CD4-positive, CD25-positive, alpha-beta regulatory T cell (primary cell): Measurements from ENCODE around the gene TMEM254. TPM values are rescaled to one million over a fixed set of nuclear protein-coding genes. Genes with fewer than 3 reads are reported as not detected.
"Not testable (repeated sequence)": the region's sequence is repeated elsewhere in the genome, so short reads cannot be mapped to it uniquely, and the experiment has no call there.

ENCODE experiments used
- ATAC-seq, 2 donors: fragments of 150-1000 bp; cut with Tn5 transposase; one replicate each; pipeline ENCODE4 v1.10.0; 2021; ENCODE audit warnings: low read depth in 2 of 2, moderate number of reproducible peaks in 2 of 2, moderate library complexity in 1 of 2
- DNase-seq, 3 donors: peaks; one replicate each; pipeline versions ENCODE4 v3.0.0 to v3.0.0-alpha.2; 2012 to 2022; ENCODE audit warnings: mixed read lengths in 1 of 3
- H3K27ac ChIP-seq: one replicate; pipeline ENCODE4 v1.7.0; 2013; ENCODE audit warnings: mild to moderate bottlenecking, low read length; ENCODE audit not compliant: insufficient read depth, poor library complexity, severe bottlenecking
- H3K27me3 ChIP-seq: one replicate; pipeline ENCODE4 v1.7.0; 2013; ENCODE audit warnings: low read length; ENCODE audit not compliant: control insufficient read depth, insufficient read depth
- H3K36me3 ChIP-seq: one replicate; pipeline ENCODE4 v1.7.0; 2013; ENCODE audit warnings: mild to moderate bottlenecking, low read length, moderate library complexity; ENCODE audit not compliant: control insufficient read depth, insufficient read depth
- H3K4me1 ChIP-seq: 2 replicates; pipeline ENCODE4 v1.7.0; 2013; ENCODE audit warnings: mild to moderate bottlenecking, low read length; ENCODE audit not compliant: insufficient read depth, control insufficient read depth, poor library complexity, severe bottlenecking
- H3K4me3 ChIP-seq: one replicate; pipeline ENCODE4 v1.7.0; 2013; ENCODE audit warnings: low read depth, mild to moderate bottlenecking, low read length, moderate library complexity
- H3K9me3 ChIP-seq, 2 experiments: 1 replicate in 1 of 2; 2 replicates in 1 of 2; pipeline ENCODE4 v1.7.0; 2013; ENCODE audit warnings: low read length in 2 of 2, mild to moderate bottlenecking in 1 of 2, moderate library complexity in 1 of 2; ENCODE audit not compliant: control insufficient read depth in 2 of 2
- H3K27ac Mint-ChIP-seq, 3 donors: one replicate each; pipeline ENCODE4 v1.8.0; 2020 to 2022; ENCODE audit warnings: mild to moderate bottlenecking in 3 of 3, mixed read lengths in 3 of 3, moderate library complexity in 2 of 3
- H3K27me3 Mint-ChIP-seq: one replicate; pipeline ENCODE4 v1.8.0; 2022; ENCODE audit warnings: mild to moderate bottlenecking, mixed read lengths
- H3K36me3 Mint-ChIP-seq: one replicate; pipeline ENCODE4 v1.8.0; 2020; ENCODE audit warnings: mixed read lengths
- H3K4me1 Mint-ChIP-seq, 4 donors: one replicate each; pipeline ENCODE4 v1.8.0; 2020 to 2022; ENCODE audit warnings: mixed read lengths in 4 of 4, mild to moderate bottlenecking in 1 of 4
- H3K4me3 Mint-ChIP-seq, 4 donors: one replicate each; pipeline ENCODE4 v1.8.0; 2020 to 2022; ENCODE audit warnings: mild to moderate bottlenecking in 4 of 4, mixed read lengths in 4 of 4, moderate library complexity in 3 of 4
- H3K9me3 Mint-ChIP-seq, 7 donors: one replicate each; pipeline ENCODE4 v1.8.0; 2020 to 2022; ENCODE audit warnings: mixed read lengths in 7 of 7, mild to moderate bottlenecking in 3 of 7, moderate library complexity in 2 of 7
- polyA plus RNA-seq, 4 donors: library from polyadenylated mRNA; unstranded; fragments of 300-500 nt; fragmentation: Illumina TruSeq; gene quantifications; one replicate each; pipeline ENCODE4 v1.2.3, GENCODE V29; 2021
- total RNA-seq: library from RNA; stranded (reverse); gene quantifications from one replicate; pipeline ENCODE4 v1.2.3, GENCODE V29; 2022

Gene TMEM254
- total and polyA plus RNA-seq, 5 donors from 2014 or later: 10.7 to 43.8 (median 35.9) TPM

- peak overlapping the region; percentile 98 for H3K4me3 ChIP-seq
- ATAC-seq: no peak
Measured at GRCh38 chr10:80077869-80078447, 507 bp upstream of the TMEM254 start.

DNA sequence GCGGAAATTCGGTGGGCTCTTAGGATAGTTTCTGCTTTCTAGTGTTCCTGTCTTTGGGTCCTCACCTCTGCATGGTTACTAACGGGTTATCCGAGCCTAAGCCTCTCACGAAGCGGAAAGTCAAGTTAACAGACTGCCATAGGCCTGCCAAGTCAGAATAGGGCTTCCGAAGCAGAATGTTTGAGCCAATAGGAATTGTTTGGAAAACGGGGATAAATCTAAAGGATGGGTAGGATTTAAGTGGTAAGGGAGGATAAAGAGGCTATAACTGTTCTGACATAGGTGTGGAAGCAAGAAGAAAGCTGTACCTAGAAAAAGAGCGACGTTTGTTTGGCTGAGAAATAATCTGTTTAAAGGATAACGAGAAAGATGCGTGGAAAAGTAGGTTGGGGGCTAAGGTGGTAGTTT is 851 bp downstream of the TMEM254 start:
- peak overlapping the region; percentile 98 for H3K4me3 ChIP-seq
- no peaks in the 10 kb centered on the region for H3K9me3 Mint-ChIP-seq
- H3K27me3 Mint-ChIP-seq: no peaks in the 10 kb centered on the region

More at GRCh38 chr10:80077869-80078447, 507 bp upstream of the TMEM254 start:
- Histone ChIP-seq H3K27ac (peak overlapping the region; percentile 82), H3K27me3 (no peaks in the 10 kb centered on the region), H3K36me3 (no peaks in the 10 kb centered on the region), H3K9me3 (no peaks in the 10 kb centered on the region), H3K4me1 (peaks cover 17% of the 10 kb centered on the region)
- H3K4me3 Mint-ChIP-seq: peak overlapping the region; percentile 94 to 99 (median 96)
- H3K27ac Mint-ChIP-seq: peak overlapping the region; percentile 95 to 96 (median 95)
- DNase-seq: no peak
- peaks cover 14% of the 10 kb centered on the region for H3K36me3 Mint-ChIP-seq
- H3K27me3 Mint-ChIP-seq: no peaks in the 10 kb centered on the region
- no peaks in the 10 kb centered on the region for H3K9me3 Mint-ChIP-seq
- H3K4me1 Mint-ChIP-seq: peaks cover 4 to 22% (median 15%) of the 10 kb centered on the region in 4 donors

DNA sequence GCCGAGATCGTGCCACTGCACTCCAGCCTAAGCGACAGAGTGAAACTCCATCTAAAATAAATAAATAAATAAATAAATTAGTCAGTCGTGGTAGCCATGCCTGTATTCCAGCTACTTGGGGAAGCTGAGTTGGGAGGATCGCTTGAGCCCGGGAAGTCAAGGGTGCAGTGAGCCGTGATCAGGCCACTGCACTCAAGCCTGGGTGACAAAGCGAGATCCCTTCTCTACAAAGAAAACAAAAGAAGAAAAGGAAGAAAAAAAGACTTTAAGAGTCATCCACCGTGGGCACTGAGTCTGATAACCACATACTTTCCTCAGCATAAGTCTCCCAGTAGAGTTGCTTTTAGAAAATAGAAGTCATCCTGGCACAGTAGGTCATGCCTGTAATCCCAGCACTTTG is 2.6 kb downstream of the TMEM254 start:
- H3K4me3 Mint-ChIP-seq: peak overlapping the region in 1 of 4 donors; percentile 29
- H3K27ac ChIP-seq: no peak overlapping the region
- no peak overlapping the region for H3K4me3 ChIP-seq
- DNase-seq (no peak), ATAC-seq (no peak)
- H3K27ac Mint-ChIP-seq: no peak overlapping the region
- peaks cover 4 to 22% (median 15%) of the 10 kb centered on the region in 4 donors for H3K4me1 Mint-ChIP-seq
- no peaks in the 10 kb centered on the region for H3K9me3 ChIP-seq
- peaks cover 17% of the 10 kb centered on the region for H3K4me1 ChIP-seq
- H3K27me3 ChIP-seq: no peaks in the 10 kb centered on the region
- H3K36me3 Mint-ChIP-seq: peaks cover 19% of the 10 kb centered on the region
- H3K9me3 Mint-ChIP-seq: no peaks in the 10 kb centered on the region
- peaks cover 3% of the 10 kb centered on the region for H3K36me3 ChIP-seq
- H3K27me3 Mint-ChIP-seq: no peaks in the 10 kb centered on the region

More for the DNA sequence above, 851 bp downstream of the TMEM254 start:
- peaks cover 17% of the 10 kb centered on the region for H3K36me3 Mint-ChIP-seq
- peak overlapping the region; percentile 95 to 96 (median 95) for H3K27ac Mint-ChIP-seq
- H3K9me3 ChIP-seq: no peaks in the 10 kb centered on the region
- no peak for ATAC-seq
- peaks cover 4 to 22% (median 15%) of the 10 kb centered on the region in 4 donors for H3K4me1 Mint-ChIP-seq
- DNase-seq: no peak
- peaks cover 3% of the 10 kb centered on the region for H3K36me3 ChIP-seq
- no peaks in the 10 kb centered on the region for H3K27me3 ChIP-seq
- peak overlapping the region; percentile 94 to 99 (median 96) for H3K4me3 Mint-ChIP-seq
- peak overlapping the region; percentile 82 for H3K27ac ChIP-seq
- peaks cover 17% of the 10 kb centered on the region for H3K4me1 ChIP-seq

- Histone ChIP-seq H3K4me1 (peaks cover 17% of the 10 kb centered on the region), H3K4me3 (no peak overlapping the region), H3K27ac (no peak overlapping the region), H3K36me3 (peaks cover 6% of the 10 kb centered on the region), H3K9me3 (no peaks in the 10 kb centered on the region), H3K27me3 (no peaks in the 10 kb centered on the region)
- H3K9me3 Mint-ChIP-seq: no peaks in the 10 kb centered on the region
- peaks cover 4 to 22% (median 13%) of the 10 kb centered on the region in 4 donors for H3K4me1 Mint-ChIP-seq
- no peak for DNase-seq
- peak overlapping the region in 1 of 4 donors; percentile 38 for H3K4me3 Mint-ChIP-seq
- no peaks in the 10 kb centered on the region for H3K27me3 Mint-ChIP-seq
- H3K36me3 Mint-ChIP-seq: peaks cover 21% of the 10 kb centered on the region
- H3K27ac Mint-ChIP-seq: no peak overlapping the region
- ATAC-seq: no peak
Measured at GRCh38 chr10:80081801-80082750, 3.6 kb downstream of the TMEM254 start.

DNA sequence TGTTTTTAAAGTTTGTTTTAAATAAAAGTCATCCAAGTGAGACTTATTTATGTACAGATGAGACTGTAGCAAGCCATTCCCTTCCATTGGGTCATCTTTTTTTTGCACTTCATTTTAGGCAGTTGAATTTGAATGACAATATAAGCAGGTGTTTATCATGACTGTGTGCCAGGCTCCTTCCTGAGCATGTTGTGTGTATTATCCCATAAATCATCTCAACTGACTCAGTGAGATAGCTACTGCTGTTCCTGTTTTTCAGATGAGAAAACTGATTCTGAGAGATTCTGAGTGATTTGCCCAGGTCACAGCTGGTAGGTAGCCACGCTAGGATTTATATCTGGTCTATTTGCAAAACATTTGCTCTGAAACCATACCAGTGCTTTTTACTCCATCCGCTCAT is 11.7 kb downstream of the TMEM254 start:
- peaks cover 11% of the 10 kb centered on the region for H3K36me3 ChIP-seq
- no peaks in the 10 kb centered on the region for H3K27me3 Mint-ChIP-seq
- no peaks in the 10 kb centered on the region for H3K4me1 Mint-ChIP-seq
- H3K4me1 ChIP-seq: no peaks in the 10 kb centered on the region
- no peak overlapping the region for H3K4me3 Mint-ChIP-seq
- H3K27me3 ChIP-seq: no peaks in the 10 kb centered on the region
- H3K9me3 ChIP-seq: no peaks in the 10 kb centered on the region
- H3K4me3 ChIP-seq: no peak overlapping the region
- no peaks in the 10 kb centered on the region for H3K9me3 Mint-ChIP-seq
- no peak overlapping the region for H3K27ac ChIP-seq
- H3K36me3 Mint-ChIP-seq: peaks cover 8% of the 10 kb centered on the region
- ATAC-seq: no peak
- no peak for DNase-seq
- H3K27ac Mint-ChIP-seq: peak overlapping the region in 1 of 3 donors; percentile 1

- Mint-ChIP-seq H3K9me3 (no peaks in the 10 kb centered on the region), H3K27me3 (peaks cover 10% of the 10 kb centered on the region), H3K36me3 (no peaks in the 10 kb centered on the region), H3K4me1 (no peaks in the 10 kb centered on the region), H3K27ac (no peak overlapping the region), H3K4me3 (no peak overlapping the region)
- DNase-seq (no peak), ATAC-seq (no peak)
- Histone ChIP-seq H3K36me3 (peaks cover 6% of the 10 kb centered on the region), H3K4me3 (no peak overlapping the region), H3K27me3 (no peaks in the 10 kb centered on the region), H3K9me3 (no peaks in the 10 kb centered on the region), H3K4me1 (no peaks in the 10 kb centered on the region), H3K27ac (no peak overlapping the region)
Measured at GRCh38 chr10:80094231-80094630, 15.8 kb downstream of the TMEM254 start.

- not testable (repeated sequence) for H3K27me3 ChIP-seq, H3K4me1 ChIP-seq, H3K9me3 ChIP-seq, H3K36me3 ChIP-seq, H3K27ac ChIP-seq, H3K4me3 Mint-ChIP-seq, H3K4me3 ChIP-seq, DNase-seq, ATAC-seq, H3K4me1 Mint-ChIP-seq, H3K36me3 Mint-ChIP-seq, H3K27ac Mint-ChIP-seq, H3K27me3 Mint-ChIP-seq, H3K9me3 Mint-ChIP-seq
Measured at GRCh38 chr10:80098272-80098671, 19.8 kb downstream of the TMEM254 start.
